ENCODE measurements around the gene CTU1.

The CTU1 gene

GRCh38 chr19:51081476-51081875, 26.7 kb downstream of the CTU1 start:
- DNase-seq = no peak

- DNase-seq = peak; percentile 10
Observed at GRCh38 chr19:51079481-51080110, 28.6 kb downstream of the CTU1 start.

- DNase-seq = no peak
Observed at GRCh38 chr19:51078731-51079130, 29.5 kb downstream of the CTU1 start.

GRCh38 chr19:51078104-51078503, 30.1 kb downstream of the CTU1 start:
- DNase-seq = no peak

GRCh38 chr19:51076631-51077213, 31.5 kb downstream of the CTU1 start:
- no peak for DNase-seq

- no peak for DNase-seq
Observed at GRCh38 chr19:51075998-51076397, 32.2 kb downstream of the CTU1 start.

GRCh38 chr19:51071095-51071405, 37.2 kb downstream of the CTU1 start:
- no peak for DNase-seq

GRCh38 chr19:51070334-51071094, 37.7 kb downstream of the CTU1 start:
- no peak for DNase-seq

- no peak for DNase-seq
Observed at GRCh38 chr19:51066393-51067186, 41.6 kb downstream of the CTU1 start.

GRCh38 chr19:51065221-51065960, 42.8 kb downstream of the CTU1 start:
- no peak for DNase-seq

GRCh38 chr19:51064534-51065220, 43.5 kb downstream of the CTU1 start, which contains the start of gene KLK13:
TSS of gene KLK13 (minus strand) at chr19:51065092. CDS start at chr19:51065067, 25 bp downstream.
- DNase-seq = no peak

GRCh38 chr19:51063664-51064063, 44.5 kb downstream of the CTU1 start:
- DNase-seq = no peak

GRCh38 chr19:51060973-51061372, 47.2 kb downstream of the CTU1 start:
- no peak for DNase-seq

GRCh38 chr19:51060336-51060735, 47.9 kb downstream of the CTU1 start:
- no peak for DNase-seq

- DNase-seq = no peak
Observed at GRCh38 chr19:51059715-51060114, 48.5 kb downstream of the CTU1 start.

GRCh38 chr19:51055866-51056265, 52.3 kb downstream of the CTU1 start:
- no peak for DNase-seq
